Panc1 (cell line): ENCODE measurements around the gene ROBO1.

ENCODE experiments used
- CTCF ChIP-seq: fragments of 450-650 bp; IDR thresholded peaks from 2 replicates; pipeline ENCODE4 v1.5.1; 2017; ENCODE audit warnings: mild to moderate bottlenecking
- SIN3A ChIP-seq: IDR thresholded peaks from 2 replicates; pipeline ENCODE4 v1.6.1; 2012; ENCODE audit warnings: low read depth, mild to moderate bottlenecking, low read length, moderate library complexity, borderline replicate concordance; ENCODE audit not compliant: insufficient read depth

GRCh38 chr3:78728406-78729145 lies 1039.2 kb downstream of the ROBO1 start:
- TF ChIP-seq SIN3A (no peak), CTCF (no peak)
